ENCODE data around the gene CDKAL1.
"Not testable (repeated sequence)": the region's sequence is repeated elsewhere in the genome, so short reads cannot be mapped to it uniquely, and the experiment has no call there.

The CDKAL1 gene

GRCh38 chr6:21091411-21091810 lies 557.2 kb downstream of the CDKAL1 start:
- no peak for DNase-seq

GRCh38 chr6:21092231-21092772 lies 558.0 kb downstream of the CDKAL1 start:
- not testable (repeated sequence) for DNase-seq

DNA sequence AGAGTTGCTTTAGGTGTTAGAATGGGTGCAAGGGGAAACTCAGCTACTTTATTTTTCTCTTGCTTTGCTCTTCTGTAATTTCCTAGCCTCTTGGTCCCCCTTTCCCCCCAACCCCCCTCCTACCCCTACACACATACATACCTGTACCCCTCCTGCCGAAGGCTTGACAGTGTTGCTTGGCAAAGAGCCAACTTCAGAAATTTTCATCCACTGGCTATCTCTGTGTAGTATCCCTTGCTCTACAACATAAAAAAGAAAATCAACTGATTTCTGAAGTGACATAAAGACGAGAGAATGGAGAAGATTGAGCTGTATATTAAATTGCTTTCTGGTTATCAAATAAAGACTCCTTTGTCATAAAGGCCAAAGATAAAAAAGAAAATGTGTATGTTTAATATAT lies 561.2 kb downstream of the CDKAL1 start:
- DNase-seq = no peak

DNA sequence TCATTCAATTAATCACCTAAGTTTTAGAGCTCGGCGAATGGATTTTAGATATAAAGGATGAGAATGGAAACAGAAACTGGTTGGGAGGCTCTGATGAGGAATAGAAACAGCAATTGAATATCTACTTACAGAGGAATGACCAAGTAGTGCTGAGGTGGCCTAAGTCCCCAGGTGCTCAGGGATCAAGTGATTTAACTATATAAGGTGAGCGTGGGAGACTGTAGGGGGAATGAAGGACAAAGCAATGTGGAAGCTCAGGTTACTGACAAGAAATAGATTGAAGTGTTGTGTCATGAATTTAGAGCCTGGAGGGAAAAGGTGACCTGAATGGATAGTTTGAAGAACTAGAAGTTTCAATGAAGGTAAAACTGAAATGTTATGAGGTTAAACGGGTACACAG lies 563.9 kb downstream of the CDKAL1 start:
- DNase-seq = no peak

- no peak for DNase-seq
These were observed 564.5 kb downstream of the CDKAL1 start for GRCh38 chr6:21098744-21099143.

- DNase-seq = no peak
These were observed 565.4 kb downstream of the CDKAL1 start for GRCh38 chr6:21099338-21100314.

DNA sequence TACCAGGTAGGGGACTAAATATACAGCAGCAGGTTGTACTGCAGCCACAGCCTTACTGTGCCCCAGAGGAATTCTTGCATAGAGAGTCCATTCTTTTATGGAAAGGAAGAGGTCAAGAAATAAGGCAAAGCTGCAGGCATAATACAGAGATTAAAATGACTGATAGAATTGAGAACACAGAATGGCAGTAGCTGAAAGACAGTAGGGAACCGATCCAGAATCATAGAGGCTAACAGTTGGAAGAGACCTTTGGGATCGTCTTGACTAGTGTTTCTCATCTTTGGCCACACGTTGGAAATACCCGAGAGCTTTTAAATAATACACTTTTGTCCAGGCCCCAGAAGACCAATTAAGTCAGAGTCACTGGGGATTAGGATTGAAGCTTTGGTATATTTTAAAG lies 566.7 kb downstream of the CDKAL1 start:
- no peak for DNase-seq

- no peak for DNase-seq
These were observed 567.4 kb downstream of the CDKAL1 start for GRCh38 chr6:21101694-21102093.

- no peak for DNase-seq
These were observed 567.9 kb downstream of the CDKAL1 start for GRCh38 chr6:21102201-21102600.

DNA sequence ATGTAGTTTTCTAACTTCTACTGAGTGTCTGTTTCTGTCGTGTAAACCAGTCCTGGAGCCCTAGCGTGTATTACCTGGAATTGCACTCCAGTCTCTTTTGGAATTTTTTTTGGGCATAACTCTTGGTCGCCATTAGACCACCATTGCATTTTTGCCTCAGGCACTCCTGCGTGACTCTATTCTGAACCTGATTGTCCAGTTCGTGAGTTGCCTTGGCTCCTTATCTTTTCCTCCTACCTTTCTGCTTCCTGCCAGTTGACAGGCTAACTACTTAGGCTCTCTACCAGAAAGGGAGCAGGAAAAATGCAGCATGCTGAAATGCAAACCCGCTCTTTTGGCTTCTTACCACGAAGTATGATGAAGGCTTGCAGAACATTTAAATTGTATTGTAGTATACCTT lies 568.4 kb downstream of the CDKAL1 start:
- DNase-seq = no peak

- DNase-seq = no peak
These were observed 569.5 kb downstream of the CDKAL1 start for GRCh38 chr6:21103626-21104224.

DNA sequence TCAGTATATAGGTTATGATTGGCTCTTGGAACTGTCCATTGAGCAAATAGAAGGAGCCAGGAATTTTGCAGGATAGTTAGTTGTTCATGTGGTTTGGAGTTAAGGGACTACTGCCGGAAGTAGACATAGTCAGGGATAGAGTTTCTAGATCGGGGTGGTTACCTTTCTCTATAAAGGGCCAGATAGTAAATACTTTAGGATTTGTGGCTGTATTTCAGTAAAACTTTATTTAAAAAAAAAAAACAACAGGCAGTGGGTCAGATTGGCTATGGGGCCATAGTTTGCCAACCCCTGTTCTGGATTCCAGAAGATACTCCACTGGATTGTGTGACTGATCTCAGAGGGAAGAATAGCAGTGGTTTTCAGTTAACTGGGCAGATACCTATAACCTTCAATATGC lies 570.0 kb downstream of the CDKAL1 start:
- no peak for DNase-seq

DNA sequence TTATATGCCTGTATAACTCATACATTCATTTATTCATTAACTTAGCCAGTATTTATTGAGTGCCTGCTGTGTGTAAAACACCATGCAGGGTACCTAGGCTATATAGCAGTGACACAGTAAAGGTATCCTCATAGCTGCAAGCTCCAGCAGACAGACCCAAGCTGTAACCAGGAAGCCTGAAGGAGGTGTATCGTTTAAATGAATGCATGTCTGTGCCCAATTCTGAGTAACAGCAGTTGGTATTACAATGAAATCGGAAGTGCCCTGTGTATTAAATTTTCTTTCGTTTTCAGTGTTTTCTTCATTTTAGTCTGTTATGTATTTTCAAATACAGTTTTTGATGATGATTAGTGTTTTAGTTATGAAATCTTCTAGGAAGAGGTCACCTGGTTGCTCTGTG lies 573.5 kb downstream of the CDKAL1 start:
- no peak for DNase-seq

GRCh38 chr6:21109391-21110178 lies 575.3 kb downstream of the CDKAL1 start:
- DNase-seq = no peak

GRCh38 chr6:21110684-21111083 lies 576.4 kb downstream of the CDKAL1 start:
- DNase-seq = no peak

DNA sequence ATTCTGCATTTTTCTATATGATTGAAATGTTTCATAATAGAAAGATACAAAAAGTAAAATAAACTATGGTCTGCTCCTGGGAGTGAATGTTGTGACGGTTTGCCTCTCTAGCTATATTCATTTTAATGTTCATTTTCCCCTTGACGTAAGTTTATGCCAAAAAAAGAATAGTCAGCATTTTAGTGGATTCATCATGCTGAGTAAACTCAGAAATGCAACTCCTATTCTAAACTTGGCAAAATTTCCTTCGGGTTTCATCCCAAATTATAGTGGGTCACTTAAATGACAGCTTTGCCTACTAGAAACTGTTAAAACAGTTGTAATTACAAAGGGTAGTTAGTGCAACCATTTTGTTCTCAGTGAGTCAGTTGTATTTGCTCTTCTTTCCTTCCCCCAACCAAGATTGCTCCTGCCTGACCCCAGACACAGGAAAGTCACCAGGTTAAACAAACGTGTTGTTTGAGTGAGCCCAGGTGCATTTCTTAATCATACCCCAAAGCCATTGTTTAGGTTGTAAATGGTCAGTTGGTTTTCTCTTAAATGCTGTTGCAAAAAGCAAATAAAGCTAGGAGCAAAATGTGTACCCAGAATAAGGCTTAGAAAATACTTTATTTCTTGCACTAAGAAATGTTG lies 577.0 kb downstream of the CDKAL1 start:
- DNase-seq = no peak

- DNase-seq = no peak
These were observed 580.9 kb downstream of the CDKAL1 start for GRCh38 chr6:21115111-21115510.

GRCh38 chr6:21116736-21117135 lies 582.5 kb downstream of the CDKAL1 start:
- DNase-seq = no peak

GRCh38 chr6:21118216-21118780 lies 584.0 kb downstream of the CDKAL1 start:
- no peak for DNase-seq

DNA sequence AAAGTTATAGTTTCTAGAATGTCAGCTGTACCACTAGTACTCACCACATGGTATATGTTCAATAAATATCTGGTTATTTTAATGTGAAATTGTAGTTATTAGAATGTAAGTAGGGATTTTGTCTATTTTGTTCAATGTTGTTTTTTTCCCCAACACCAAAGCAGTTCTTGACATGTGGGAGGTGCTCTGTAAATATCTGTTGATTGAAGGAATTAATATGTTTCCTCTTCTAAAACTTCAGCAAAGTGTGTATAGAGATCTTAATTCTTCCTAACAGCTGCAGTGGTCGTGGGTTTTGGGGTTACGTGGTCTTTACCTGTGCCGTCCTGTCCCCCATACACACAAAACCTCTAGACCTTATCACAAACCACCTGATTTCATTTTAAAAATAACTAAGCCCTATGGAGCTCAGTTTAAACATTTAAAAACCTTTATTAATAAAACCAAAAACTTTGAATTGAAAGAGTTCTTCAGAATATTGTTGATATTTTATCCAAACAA lies 587.4 kb downstream of the CDKAL1 start:
- DNase-seq = no peak

DNA sequence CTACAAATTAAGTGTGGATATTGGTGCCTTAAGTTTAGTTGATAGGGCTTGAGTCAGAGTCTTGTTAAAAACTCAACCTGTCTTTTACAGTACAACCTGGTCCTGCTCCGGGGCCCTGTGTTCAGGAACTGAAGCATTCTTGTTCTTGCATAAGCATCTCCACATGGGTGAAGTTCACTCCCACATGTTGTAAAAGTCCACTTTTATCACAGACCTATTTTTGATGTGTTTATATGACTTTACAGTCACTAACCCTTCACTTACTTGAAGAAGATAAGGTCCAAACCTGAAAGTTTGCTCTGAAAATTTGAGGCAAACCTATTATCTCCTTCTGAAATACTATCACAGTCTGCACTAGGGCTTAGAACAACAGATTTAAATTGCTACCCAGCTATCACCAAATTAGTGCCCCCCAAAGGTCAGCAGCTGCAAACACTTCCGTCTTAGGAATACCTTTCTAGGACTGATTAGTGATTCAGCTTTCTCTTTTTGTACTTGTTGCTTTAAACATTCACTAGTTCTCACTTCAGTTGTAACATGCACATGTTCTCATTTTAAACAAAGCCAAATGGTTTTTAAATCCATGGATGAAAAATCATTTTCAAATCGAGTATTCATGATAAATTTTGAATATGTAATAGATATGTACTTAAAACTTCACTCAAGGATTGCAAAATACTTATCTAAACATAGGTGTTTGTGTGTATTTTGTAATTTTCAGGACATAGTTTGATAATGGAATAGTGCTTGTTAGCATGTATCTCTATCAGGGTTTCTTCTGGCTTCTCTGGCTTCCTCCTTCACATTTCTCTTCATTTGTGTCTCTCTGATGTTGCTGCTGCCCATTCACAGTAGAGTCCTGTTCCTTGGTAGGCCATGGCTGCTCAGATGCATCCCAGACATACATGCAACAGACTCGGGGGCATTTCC lies 589.5 kb downstream of the CDKAL1 start:
- DNase-seq = no peak
